OCI-LY3 (cell line): ENCODE results near the gene MEAF6.
"Not testable (repeated sequence)": the region's sequence is repeated elsewhere in the genome, so short reads cannot be mapped to it uniquely, and the experiment has no call there.

ENCODE experiments used
- H2AFZ ChIP-seq: fragments of 200-600, 300-600 bp; shearing (Covaris generic); 2 replicates; pipeline ENCODE4 v1.6.0; 2014; ENCODE audit warnings: antibody characterized with exemption, low read depth, low read length
- H3K27ac ChIP-seq: fragments of 200-600, 300-600 bp; sonication (generic); 2 replicates; pipeline ENCODE4 v1.5.1; 2014; ENCODE audit warnings: mild to moderate bottlenecking, low read length, moderate library complexity, mixed read lengths
- H3K27me3 ChIP-seq: fragments of 200-600, 300-600 bp; sonication (generic); 2 replicates; pipeline ENCODE4 v1.6.1; 2014; ENCODE audit warnings: low read depth, low read length, mixed read lengths
- H3K36me3 ChIP-seq: fragments of 200-600, 300-600 bp; sonication (generic); replicated peaks from 2 replicates; pipeline ENCODE3; 2014; ENCODE audit warnings: low read depth, low read length, mixed read lengths
- H3K4me1 ChIP-seq: fragments of 300-600, 200-600 bp; sonication (generic); 2 replicates; pipeline ENCODE4 v1.6.1; 2014; ENCODE audit warnings: low read length, mixed read lengths
- H3K4me2 ChIP-seq: fragments of 200-600, 300-600 bp; sonication (generic); 2 replicates; pipeline ENCODE4 v1.6.1; 2014; ENCODE audit warnings: low read length, mixed read lengths
- H3K4me3 ChIP-seq: fragments of 300-600, 200-600 bp; sonication (generic); 2 replicates; pipeline ENCODE4 v1.5.1; 2014; ENCODE audit warnings: antibody characterized with exemption, mild to moderate bottlenecking, low read length, moderate library complexity
- H3K79me2 ChIP-seq: fragments of 300-600, 200-600 bp; shearing (Covaris generic); 2 replicates; pipeline ENCODE4 v1.6.1; 2014; ENCODE audit warnings: mild to moderate bottlenecking, low read length, mixed read lengths
- H3K9ac ChIP-seq: fragments of 300-600, 200-600 bp; shearing (Covaris generic); 2 replicates; pipeline ENCODE4 v1.6.0; 2014; ENCODE audit warnings: mild to moderate bottlenecking, low read length, moderate library complexity
- H3K9me3 ChIP-seq: fragments of 200-600, 300-600 bp; shearing (Covaris generic); 2 replicates; pipeline ENCODE4 v1.6.1; 2014; ENCODE audit warnings: low read length, mixed read lengths; ENCODE audit not compliant: insufficient read depth
- H4K20me1 ChIP-seq: fragments of 200-600, 300-600 bp; sonication (generic); 2 replicates; pipeline ENCODE4 v1.6.1; 2016; ENCODE audit warnings: low read length, mixed read lengths; ENCODE audit not compliant: insufficient read depth
- CTCF ChIP-seq: fragments of 200-600, 300-600 bp; sonication (generic); IDR thresholded peaks from 2 replicates; pipeline ENCODE4 v1.5.1; 2014; ENCODE audit warnings: antibody characterized with exemption, low read length, low read depth
- EZH2phosphoT487 ChIP-seq: fragments of 200-600 bp; shearing (Covaris generic); IDR thresholded peaks from 2 replicates; pipeline ENCODE4 v1.6.1; 2018; ENCODE audit warnings: antibody characterized with exemption, mixed run types, low read depth

MEAF6 gene

GRCh38 chr1:37545019-37545418, 30.5 kb upstream of the MEAF6 start:
- H3K9ac ChIP-seq = no peak overlapping the region
- no peak overlapping the region for H3K4me3 ChIP-seq
- no peak overlapping the region for H2AFZ ChIP-seq
- no peaks in the 10 kb centered on the region for H3K27me3 ChIP-seq
- no peak overlapping the region for H3K27ac ChIP-seq
- no peaks in the 10 kb centered on the region for H4K20me1 ChIP-seq
- no peak overlapping the region for H3K4me2 ChIP-seq
- H3K79me2 ChIP-seq = no peaks in the 10 kb centered on the region; the same call in 1 of the 2 replicates
- peaks cover 7% of the 10 kb centered on the region for H3K36me3 ChIP-seq
- TF ChIP-seq CTCF (no peak), EZH2phosphoT487 (no peak)
- no peaks in the 10 kb centered on the region for H3K9me3 ChIP-seq
- no peaks in the 10 kb centered on the region for H3K4me1 ChIP-seq

- peaks cover 7% of the 10 kb centered on the region for H3K36me3 ChIP-seq
- no peaks in the 10 kb centered on the region for H4K20me1 ChIP-seq
- no peak overlapping the region for H3K27ac ChIP-seq
- no peaks in the 10 kb centered on the region for H3K27me3 ChIP-seq
- H3K79me2 ChIP-seq = no peaks in the 10 kb centered on the region; the same call in 1 of the 2 replicates
- H3K4me1 ChIP-seq = no peaks in the 10 kb centered on the region
- H2AFZ ChIP-seq = no peak overlapping the region
- H3K9ac ChIP-seq = no peak overlapping the region
- no peak overlapping the region for H3K4me3 ChIP-seq
- H3K9me3 ChIP-seq = no peaks in the 10 kb centered on the region
- no peak overlapping the region for H3K4me2 ChIP-seq
- TF ChIP-seq CTCF (no peak), EZH2phosphoT487 (no peak)
These were observed 30.0 kb upstream of the MEAF6 start for GRCh38 chr1:37544530-37544929.

GRCh38 chr1:37540036-37540785, 25.6 kb upstream of the MEAF6 start:
- no peaks in the 10 kb centered on the region for H4K20me1 ChIP-seq

GRCh38 chr1:37539154-37539553, 24.6 kb upstream of the MEAF6 start:
- not testable (repeated sequence) for H3K79me2 ChIP-seq, H3K4me2 ChIP-seq, H3K27ac ChIP-seq, H2AFZ ChIP-seq, H3K4me1 ChIP-seq, H3K9me3 ChIP-seq, H3K9ac ChIP-seq, H3K4me3 ChIP-seq, H3K27me3 ChIP-seq, H4K20me1 ChIP-seq
- peaks cover 13% of the 10 kb centered on the region for H3K36me3 ChIP-seq

More at GRCh38 chr1:37540036-37540785, 25.6 kb upstream of the MEAF6 start:
- Histone ChIP-seq H3K36me3 (peaks cover 13% of the 10 kb centered on the region), H3K4me2 (no peak overlapping the region), H3K27ac (no peak overlapping the region), H3K79me2 (no peaks in the 10 kb centered on the region), H3K4me3 (no peak overlapping the region), H2AFZ (no peak overlapping the region), H3K9ac (no peak overlapping the region), H3K9me3 (no peaks in the 10 kb centered on the region), H3K4me1 (no peaks in the 10 kb centered on the region), H3K27me3 (no peaks in the 10 kb centered on the region)
- TF ChIP-seq EZH2phosphoT487 (no peak), CTCF (no peak)
